Measurements from ENCODE around the gene BAG1.

DNA sequence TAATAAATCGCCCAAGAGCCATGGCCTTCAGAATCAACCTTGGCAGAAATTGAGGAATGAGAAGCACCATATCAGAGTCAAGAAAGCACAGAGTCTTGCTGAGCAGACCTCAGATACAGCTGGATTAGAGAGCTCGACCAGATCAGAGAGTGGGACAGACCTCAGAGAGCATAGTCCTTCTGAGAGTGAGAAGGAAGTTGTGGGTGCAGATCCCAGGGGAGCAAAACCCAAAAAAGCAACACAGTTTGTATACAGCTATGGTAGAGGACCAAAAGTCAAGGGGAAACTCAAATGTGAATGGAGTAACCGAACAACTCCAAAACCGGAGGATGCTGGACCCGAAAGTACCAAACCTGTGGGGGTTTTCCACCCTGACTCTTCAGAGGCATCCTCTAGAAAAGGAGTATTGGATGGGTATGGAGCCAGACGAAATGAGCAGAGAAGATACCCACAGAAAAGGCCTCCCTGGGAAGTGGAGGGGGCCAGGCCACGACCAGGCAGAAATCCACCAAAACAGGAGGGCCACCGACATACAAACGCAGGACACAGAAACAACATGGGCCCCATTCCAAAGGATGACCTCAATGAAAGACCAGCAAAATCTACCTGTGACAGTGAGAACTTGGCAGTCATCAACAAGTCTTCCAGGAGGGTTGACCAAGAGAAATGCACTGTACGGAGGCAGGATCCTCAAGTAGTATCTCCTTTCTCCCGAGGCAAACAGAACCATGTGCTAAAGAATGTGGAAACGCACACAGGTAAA, 30.3 kb upstream of the BAG1 start:
- TF ChIP-seq MTA3 (CRISPR knock-in tag; IDR thresholded peaks at IDR 0.05) (no peak), CTCF (CRISPR knock-in tag; IDR thresholded peaks at IDR 0.05) (no peak), POGK (CRISPR knock-in tag; conservative IDR thresholded peaks at IDR 0.05) (no peak), ATF5 (CRISPR knock-in tag; IDR thresholded peaks at IDR 0.05; ENCODE audit: low read depth) (no peak), MED1 (CRISPR knock-in tag; IDR thresholded peaks at IDR 0.05) (no peak), SKIL (CRISPR knock-in tag; IDR thresholded peaks at IDR 0.05; ENCODE audit: borderline replicate concordance) (no peak), KDM5A (IDR thresholded peaks at IDR 0.05; ENCODE audit: borderline replicate concordance, low read length) (no peak), MAX (IDR thresholded peaks at IDR 0.05) (no peak), RNF2 (conservative IDR thresholded peaks at IDR 0.05; ENCODE audit: low read depth) (no peak), U2AF2 (IDR thresholded peaks at IDR 0.05; ENCODE audit: low read depth, low read length) (no peak), SMC3 (IDR thresholded peaks at IDR 0.05; ENCODE audit: low read length) (no peak)
- TF ChIP-seq, protein P1, sequence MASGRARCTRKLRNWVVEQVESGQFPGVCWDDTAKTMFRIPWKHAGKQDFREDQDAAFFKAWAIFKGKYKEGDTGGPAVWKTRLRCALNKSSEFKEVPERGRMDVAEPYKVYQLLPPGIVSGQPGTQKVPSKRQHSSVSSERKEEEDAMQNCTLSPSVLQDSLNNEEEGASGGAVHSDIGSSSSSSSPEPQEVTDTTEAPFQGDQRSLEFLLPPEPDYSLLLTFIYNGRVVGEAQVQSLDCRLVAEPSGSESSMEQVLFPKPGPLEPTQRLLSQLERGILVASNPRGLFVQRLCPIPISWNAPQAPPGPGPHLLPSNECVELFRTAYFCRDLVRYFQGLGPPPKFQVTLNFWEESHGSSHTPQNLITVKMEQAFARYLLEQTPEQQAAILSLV (CRISPR knock-in tag; IDR thresholded peaks at IDR 0.05; ENCODE audit: borderline replicate concordance) = no peak
- TF ChIP-seq, protein P2, sequence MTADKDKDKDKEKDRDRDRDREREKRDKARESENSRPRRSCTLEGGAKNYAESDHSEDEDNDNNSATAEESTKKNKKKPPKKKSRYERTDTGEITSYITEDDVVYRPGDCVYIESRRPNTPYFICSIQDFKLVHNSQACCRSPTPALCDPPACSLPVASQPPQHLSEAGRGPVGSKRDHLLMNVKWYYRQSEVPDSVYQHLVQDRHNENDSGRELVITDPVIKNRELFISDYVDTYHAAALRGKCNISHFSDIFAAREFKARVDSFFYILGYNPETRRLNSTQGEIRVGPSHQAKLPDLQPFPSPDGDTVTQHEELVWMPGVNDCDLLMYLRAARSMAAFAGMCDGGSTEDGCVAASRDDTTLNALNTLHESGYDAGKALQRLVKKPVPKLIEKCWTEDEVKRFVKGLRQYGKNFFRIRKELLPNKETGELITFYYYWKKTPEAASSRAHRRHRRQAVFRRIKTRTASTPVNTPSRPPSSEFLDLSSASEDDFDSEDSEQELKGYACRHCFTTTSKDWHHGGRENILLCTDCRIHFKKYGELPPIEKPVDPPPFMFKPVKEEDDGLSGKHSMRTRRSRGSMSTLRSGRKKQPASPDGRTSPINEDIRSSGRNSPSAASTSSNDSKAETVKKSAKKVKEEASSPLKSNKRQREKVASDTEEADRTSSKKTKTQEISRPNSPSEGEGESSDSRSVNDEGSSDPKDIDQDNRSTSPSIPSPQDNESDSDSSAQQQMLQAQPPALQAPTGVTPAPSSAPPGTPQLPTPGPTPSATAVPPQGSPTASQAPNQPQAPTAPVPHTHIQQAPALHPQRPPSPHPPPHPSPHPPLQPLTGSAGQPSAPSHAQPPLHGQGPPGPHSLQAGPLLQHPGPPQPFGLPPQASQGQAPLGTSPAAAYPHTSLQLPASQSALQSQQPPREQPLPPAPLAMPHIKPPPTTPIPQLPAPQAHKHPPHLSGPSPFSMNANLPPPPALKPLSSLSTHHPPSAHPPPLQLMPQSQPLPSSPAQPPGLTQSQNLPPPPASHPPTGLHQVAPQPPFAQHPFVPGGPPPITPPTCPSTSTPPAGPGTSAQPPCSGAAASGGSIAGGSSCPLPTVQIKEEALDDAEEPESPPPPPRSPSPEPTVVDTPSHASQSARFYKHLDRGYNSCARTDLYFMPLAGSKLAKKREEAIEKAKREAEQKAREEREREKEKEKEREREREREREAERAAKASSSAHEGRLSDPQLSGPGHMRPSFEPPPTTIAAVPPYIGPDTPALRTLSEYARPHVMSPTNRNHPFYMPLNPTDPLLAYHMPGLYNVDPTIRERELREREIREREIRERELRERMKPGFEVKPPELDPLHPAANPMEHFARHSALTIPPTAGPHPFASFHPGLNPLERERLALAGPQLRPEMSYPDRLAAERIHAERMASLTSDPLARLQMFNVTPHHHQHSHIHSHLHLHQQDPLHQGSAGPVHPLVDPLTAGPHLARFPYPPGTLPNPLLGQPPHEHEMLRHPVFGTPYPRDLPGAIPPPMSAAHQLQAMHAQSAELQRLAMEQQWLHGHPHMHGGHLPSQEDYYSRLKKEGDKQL (CRISPR knock-in tag; IDR thresholded peaks at IDR 0.05; ENCODE audit: low read depth) = no peak

Data from HepG2 (cell line).